Stimulated activated CD8-positive, alpha-beta memory T cell treated with anti-CD3 and anti-CD28 coated beads, Interleukin-4, amount 100 ng/mL, for 1 hour (primary cell): ENCODE results near the gene ANKRD30B.
"Not testable (repeated sequence)": the region's sequence is repeated elsewhere in the genome, so short reads cannot be mapped to it uniquely, and the experiment has no call there.

ENCODE experiments used
- DNase-seq, 2 donors: peaks; one replicate each; pipeline ENCODE4 v3.0.0-alpha.2; 2020; ENCODE audit warnings: low read depth in 2 of 2, low spot score in 1 of 2

The ANKRD30B gene

GRCh38 chr18:14747513-14748474 is at the start of gene ANKRD30B:
Gene ANKRD30B, plus strand, starts transcription at chr18:14748172. Its CDS starts 248 bp downstream, at chr18:14748420.
- DNase-seq = no peak

- DNase-seq = not testable (repeated sequence)
These were observed 46.5 kb upstream of the ANKRD30B start for GRCh38 chr18:14701286-14702040.

GRCh38 chr18:14709761-14710160 is 38.2 kb upstream of the ANKRD30B start:
- DNase-seq = not testable (repeated sequence)

- DNase-seq = not testable (repeated sequence)
These were observed 26.4 kb upstream of the ANKRD30B start for GRCh38 chr18:14721569-14721968.

GRCh38 chr18:14739056-14739455 is 8.9 kb upstream of the ANKRD30B start:
- DNase-seq = not testable (repeated sequence)

GRCh38 chr18:14746897-14747296 is 1.1 kb upstream of the ANKRD30B start:
- no peak for DNase-seq

- no peak for DNase-seq
These were observed 524 bp downstream of the ANKRD30B start for GRCh38 chr18:14748496-14748895.

GRCh38 chr18:14763566-14763965 is 15.6 kb downstream of the ANKRD30B start:
- DNase-seq = not testable (repeated sequence)

GRCh38 chr18:14767474-14767873 is 19.5 kb downstream of the ANKRD30B start:
- DNase-seq = no peak

- no peak for DNase-seq
These were observed 20.3 kb downstream of the ANKRD30B start for GRCh38 chr18:14768241-14768640.

- no peak for DNase-seq
These were observed 21.4 kb downstream of the ANKRD30B start for GRCh38 chr18:14769381-14769780.

- DNase-seq = no peak
These were observed 28.8 kb downstream of the ANKRD30B start for GRCh38 chr18:14776801-14777200.

GRCh38 chr18:14781671-14782070 is 33.7 kb downstream of the ANKRD30B start:
- no peak for DNase-seq

- DNase-seq = no peak
These were observed 36.2 kb downstream of the ANKRD30B start for GRCh38 chr18:14784133-14784532.

- DNase-seq = not testable (repeated sequence)
These were observed 48.9 kb downstream of the ANKRD30B start for GRCh38 chr18:14796876-14797275.

GRCh38 chr18:14797969-14798764 is 50.2 kb downstream of the ANKRD30B start:
- DNase-seq = not testable (repeated sequence)

GRCh38 chr18:14811081-14811480 is 63.1 kb downstream of the ANKRD30B start:
- DNase-seq = not testable (repeated sequence)

- not testable (repeated sequence) for DNase-seq
These were observed 79.1 kb downstream of the ANKRD30B start for GRCh38 chr18:14826972-14827632.

- not testable (repeated sequence) for DNase-seq
These were observed 93.6 kb downstream of the ANKRD30B start for GRCh38 chr18:14841607-14842006.

GRCh38 chr18:14851533-14851932 is 103.6 kb downstream of the ANKRD30B start:
- not testable (repeated sequence) for DNase-seq
